Activated T-helper 9 cell treated with anti-CD3 and anti-CD28 coated beads, Interleukin-2, amount 50 U/mL, for 16 hours (primary cell): ENCODE results near the gene ARHGEF16.

Experiments
- DNase-seq: peaks from one replicate; pipeline ENCODE4 v3.0.0-alpha.2; 2020; ENCODE audit warnings: low read depth

ARHGEF16 gene

DNA sequence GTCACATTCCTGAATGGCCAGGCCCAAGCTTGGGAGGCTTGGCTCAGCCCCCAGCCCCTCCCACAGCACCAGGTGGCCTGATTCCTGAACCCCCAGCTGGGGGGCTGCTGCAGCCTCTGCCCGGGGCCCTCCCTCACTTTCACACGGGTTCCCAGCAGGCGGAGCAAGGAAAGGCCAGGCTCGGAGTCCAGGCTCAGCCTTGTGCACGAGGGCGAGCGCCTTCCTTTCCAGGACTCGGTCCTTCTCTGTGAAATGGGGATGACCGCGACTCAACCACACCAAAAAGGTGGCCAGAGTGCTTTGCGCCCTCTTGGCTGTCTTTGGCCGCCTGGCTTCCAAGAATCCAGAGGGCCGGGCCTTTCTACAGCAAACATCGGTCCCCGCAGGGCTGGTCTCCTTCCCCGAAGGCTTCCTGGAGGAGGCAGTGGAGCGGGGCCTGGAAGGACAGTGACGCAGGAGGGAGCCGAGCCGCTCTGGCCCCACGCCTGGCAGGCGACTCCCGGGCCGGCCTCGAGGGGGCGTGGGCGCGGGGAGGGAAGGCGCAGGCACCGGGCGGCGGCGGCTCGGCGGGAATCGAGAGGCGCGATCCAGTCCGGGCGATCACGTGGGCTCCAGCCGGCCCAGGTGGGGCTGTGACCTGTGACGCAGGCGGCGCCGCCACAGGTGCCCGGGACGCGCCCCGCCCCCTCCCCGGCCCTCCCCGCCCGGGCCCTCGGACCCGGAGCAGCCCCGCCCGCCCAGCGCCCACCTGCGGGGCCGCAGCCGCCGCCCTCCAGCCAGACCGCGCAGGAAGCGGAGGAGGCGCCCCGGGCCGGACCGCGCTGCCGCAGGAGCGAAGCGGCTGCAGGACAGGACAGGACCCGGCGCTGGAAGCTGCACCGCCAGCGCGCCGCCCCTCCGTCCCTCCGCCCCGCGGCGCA lies at the start of gene ARHGEF16:
ARHGEF16 (plus strand) TSS at position 775 of the 920 bp plus-strand sequence. CDS start 8,420 bp downstream, outside the sequence.
- no peak for DNase-seq

DNA sequence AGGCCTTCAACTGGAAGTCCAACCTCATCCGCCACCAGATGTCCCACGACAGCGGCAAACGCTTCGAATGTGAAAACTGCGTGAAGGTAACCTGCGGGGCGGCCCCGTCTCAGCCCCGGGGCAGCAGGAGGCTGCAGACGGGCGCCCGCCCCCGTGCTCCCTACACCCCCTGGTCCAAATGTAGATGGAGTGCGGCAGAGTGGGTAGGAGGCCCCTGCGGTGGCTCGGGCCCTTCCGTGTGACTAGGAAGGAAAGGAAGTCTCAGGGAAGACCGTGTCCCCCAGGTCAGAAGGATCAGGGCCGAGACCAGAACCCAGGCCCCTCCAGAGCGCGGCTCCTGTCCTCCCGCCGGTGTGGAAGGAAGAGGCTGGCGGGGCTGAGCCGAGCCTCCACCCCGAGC lies 49.7 kb upstream of the ARHGEF16 start:
- DNase-seq: no peak

DNA sequence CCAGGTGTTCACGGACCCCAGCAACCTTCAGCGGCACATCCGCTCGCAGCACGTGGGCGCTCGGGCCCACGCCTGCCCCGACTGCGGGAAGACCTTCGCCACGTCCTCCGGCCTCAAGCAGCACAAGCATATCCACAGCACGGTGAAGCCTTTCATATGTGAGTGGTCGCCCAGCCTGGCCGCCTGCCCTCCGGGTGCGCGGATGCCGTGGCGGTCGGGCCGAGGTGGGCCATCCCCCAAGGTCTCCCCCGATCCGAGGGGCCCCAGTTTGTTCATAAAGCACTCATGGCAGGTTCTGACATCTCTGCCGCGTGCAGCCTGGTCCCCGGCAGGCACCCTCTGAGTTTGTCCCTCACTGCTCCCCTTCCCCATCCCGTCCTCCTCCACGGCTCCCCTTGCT lies 49.0 kb upstream of the ARHGEF16 start:
- DNase-seq: no peak

DNA sequence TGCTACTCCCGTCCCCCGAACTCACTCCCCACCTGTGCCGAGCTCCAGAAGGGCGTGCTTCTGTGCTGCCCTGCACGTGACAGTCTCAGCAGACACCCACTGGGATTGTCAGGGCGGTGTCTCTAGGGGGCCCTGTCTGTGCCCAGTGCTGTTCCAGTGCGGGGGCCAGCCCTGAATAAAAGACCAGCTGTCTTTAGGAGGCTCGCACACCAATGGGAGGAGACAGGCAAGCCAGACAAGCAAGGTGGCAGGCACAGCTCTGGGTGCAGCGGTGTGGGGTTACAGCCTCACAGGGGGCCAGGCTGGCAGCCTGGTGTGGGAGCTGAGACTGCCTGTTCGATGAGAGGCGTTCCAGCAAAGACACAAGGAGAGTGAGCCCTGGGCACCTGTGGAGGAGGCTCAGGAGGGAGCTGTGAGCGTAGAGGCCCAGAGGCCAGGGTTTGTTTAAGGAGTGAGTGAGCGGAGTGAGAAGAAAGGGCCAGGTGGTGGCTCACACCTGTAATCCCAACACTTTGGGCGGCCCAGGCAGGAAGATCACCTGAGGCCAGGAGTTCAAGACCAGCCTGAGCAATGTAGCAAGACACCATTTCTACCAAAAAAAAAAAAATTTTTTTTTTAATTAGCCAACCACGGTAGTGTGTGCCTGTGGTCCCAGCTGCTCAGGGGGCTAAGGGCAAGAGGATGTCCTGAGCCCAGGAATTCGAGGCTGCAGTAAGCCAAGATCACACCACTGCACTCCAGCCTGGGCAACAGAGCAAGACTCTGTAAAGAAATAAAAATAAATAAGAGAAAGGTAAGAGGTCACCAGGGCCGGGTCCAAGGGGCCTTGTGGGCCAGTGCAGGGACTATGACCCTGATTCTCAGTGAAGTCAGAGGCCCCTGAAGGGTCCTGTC lies 48.2 kb upstream of the ARHGEF16 start:
- DNase-seq: no peak

DNA sequence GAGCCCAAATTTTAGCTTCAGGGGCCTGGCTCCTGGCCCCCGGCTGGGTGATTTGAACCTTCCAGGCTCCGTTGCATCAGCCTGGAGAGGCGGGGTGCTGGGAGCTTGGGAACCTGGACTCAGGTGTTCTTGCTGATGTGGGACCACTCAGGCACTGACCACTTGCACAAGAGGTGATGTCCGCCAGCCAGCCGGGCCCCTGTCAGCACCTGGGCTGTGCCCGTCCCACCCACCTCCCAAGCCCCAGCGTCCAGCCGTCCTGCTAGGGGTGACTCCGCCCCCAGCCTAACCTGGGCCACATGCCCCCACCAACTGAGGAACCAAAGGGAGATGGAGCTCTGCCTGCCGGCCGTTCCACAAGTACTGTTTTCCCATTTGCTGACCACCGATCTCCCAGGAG lies 47.4 kb upstream of the ARHGEF16 start:
- no peak for DNase-seq

DNA sequence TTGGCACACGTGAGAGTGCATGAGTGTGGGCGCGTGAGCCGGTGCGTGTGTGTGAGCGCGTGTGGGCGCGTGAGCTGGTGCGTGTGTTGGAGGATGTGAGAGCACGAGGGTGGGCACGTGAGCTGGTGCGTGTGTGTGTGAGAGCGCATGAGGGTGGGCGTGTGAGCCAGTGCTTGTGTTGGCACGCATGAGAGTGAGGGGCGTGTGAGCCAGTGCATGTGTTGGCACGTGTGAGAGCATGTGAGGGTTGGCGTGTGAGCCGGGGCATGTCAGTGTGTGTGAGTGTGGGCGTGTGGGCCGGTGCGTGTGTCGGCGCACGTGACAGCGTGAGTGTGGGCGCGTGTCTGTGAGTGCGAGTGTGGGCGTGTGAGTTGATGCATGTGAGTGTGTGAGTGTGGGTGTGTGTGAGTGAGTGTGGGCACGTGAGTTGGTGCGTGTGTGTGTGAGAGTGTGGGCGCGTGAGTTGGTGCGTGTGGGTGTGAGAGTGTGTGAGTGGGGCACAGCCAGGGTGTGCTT lies 45.7 kb upstream of the ARHGEF16 start:
- DNase-seq: no peak

DNA sequence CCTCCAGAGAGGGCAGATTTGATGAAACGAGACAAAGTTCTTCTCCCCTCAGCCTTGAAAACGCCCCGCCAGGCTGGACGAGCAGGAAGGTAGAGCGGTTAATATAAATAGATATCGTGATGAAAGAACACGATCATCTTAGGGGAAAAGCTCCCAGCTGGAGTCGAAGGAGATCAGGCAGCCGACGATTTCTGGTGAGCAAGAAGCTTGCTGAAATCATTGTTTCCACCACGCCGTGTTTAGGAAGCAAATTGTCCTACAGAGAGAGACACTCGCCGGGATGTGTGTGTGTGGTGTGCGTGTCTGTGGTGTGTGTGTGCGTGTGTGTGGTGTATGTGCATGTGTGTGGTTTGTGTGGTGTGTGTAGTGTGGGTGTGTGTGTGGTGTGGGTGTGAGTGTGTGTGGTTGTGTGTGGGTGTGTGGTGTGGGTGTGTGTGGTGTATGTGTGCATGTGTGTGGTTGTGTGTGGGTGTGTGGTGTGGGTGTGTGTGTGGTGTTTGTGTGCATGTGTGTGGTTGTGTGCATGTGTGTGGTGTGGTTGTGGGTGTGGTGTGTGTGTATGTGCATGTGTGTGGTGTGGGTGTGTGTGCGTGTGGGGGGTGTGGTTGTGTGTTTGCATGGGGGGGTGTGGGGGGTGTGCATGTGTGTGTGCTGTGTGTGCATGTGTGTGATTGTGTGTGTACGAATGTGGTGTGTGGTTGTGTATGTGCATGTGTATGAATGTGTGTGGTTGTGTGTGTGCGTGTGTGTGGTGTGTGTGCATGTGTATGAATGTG lies 44.9 kb upstream of the ARHGEF16 start:
- DNase-seq: no peak

DNA sequence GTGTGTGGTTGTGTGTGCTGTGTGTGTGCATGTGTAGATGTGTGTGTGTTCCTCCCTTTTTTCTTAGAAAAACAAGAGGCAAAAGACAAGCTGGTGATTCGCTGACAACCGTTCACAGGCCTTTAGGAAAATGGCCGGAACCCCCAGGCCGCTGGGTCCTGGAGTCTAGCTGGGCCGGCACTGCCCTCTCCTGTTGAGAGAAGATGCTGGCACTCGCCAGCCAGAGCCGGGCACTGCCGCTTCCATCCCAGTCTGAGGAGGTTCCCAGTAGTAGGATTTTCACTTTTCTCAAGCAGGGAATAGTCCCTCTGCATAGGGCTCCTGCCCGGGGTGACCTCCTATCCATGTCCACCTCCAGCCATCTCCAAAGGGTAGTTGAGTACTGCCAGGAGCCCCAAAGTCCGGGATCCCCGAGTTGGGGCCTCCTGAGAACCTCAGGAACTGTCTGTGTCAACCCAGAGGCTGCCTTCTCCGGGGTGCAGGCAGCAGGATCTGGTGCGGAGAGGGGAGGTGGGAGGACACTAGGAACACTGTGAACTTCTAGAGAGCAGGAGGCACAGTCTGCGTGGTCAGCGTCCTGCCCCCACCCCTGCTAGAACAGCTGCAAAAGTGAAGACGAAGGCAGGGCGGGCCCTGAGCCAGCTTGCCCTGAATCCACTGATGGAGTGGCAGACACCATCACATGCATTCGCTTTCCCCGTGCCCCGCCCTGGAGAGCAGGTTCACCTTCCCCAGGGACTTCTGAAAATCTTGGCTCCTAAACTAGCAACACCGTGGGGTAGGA lies 44.1 kb upstream of the ARHGEF16 start:
- no peak for DNase-seq

DNA sequence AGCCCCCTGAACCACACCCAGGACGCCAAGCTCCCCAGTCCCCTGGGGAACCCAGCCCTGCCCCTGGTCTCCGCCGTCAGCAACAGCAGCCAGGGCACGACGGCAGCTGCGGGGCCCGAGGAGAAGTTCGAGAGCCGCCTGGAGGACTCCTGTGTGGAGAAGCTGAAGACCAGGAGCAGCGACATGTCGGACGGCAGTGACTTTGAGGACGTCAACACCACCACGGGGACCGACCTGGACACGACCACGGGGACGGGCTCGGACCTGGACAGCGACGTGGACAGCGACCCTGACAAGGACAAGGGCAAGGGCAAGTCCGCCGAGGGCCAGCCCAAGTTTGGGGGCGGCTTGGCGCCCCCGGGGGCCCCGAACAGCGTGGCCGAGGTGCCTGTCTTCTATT lies 42.7 kb upstream of the ARHGEF16 start:
- no peak for DNase-seq

DNA sequence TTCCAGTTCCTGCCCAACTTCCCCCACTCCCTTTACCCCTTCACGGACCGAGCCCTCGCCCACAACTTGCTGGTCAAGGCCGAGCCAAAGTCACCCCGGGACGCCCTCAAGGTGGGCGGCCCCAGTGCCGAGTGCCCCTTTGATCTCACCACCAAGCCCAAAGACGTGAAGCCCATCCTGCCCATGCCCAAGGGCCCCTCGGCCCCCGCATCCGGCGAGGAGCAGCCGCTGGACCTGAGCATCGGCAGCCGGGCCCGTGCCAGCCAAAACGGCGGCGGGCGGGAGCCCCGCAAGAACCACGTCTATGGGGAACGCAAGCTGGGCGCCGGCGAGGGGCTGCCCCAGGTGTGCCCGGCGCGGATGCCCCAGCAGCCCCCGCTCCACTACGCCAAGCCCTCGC lies 42.1 kb upstream of the ARHGEF16 start:
- no peak for DNase-seq

DNA sequence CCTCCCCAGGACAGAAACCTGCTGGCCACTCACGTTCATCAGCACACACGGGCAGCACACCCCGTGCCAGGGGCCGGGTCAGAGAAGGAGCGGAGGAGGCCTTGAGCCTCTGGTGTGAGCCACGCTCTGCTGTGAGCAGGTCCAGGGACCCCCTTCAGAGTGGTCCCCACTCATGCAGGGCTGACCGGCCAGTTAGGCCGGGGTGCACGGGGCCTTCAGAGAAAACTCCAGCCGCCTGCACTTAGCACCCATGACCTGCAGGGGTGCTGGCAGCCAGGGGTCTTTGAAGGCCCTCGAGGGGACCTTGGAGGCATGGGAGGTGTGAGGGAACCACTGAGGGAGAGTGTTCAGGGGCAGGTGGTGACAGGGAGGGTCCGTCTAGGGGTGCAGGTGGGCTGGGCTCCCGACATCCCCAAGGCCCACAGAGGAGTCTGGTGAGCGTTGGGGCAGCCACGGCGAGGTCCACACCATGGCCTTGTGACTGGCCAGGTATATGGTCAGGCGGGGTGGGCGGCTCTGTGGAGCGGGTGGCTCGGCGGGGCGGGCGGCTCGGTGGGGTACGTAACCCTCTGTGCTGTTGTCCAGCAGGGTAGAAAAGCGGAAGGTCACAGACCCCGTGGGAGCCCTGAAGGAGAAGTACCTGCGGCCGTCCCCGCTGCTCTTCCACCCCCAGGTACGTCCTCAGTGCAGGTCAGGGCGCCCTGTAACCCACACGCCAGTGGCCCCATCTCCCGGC lies 40.3 kb upstream of the ARHGEF16 start:
- DNase-seq: no peak

DNA sequence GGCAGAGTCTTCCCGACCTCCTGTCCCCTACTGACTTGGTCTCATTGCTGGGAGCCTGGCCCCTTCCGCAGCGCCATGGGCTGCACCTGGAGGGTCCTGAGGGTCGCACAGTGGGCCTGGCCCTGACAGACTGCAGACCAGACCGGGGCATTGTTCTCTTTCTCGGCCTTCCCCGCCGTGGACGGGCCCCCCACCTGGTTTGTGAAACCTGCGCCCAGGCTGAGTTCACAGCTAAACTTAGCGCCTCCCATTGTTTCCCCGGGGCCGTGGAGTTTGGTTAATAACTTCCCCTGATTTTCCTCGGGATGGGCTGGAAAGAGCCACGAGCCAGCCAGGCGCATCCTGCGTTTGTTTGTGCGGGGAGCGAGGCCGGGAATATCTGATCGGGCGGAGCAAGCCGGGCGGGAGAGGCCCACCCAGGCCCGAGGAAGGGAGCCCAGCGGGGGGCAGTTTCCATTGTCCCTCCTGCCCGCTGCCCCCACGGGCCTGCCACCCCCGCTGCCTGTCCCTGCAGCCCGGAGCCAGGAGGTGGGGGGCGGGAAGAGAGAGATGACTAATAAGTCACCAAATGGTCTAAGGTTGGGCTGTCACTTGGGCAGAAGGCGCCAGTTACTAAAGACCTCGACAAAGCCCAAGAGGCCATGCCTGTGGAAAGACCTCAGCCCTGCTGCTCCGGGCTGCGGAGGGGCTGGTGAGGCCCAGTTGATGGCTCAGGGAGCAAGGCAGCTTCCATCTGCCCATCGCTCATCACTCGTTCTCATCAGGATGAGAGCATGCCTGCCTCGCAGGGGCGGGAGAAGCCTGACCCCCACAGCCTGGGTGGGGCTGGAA lies 39.0 kb upstream of the ARHGEF16 start:
- DNase-seq: no peak

DNA sequence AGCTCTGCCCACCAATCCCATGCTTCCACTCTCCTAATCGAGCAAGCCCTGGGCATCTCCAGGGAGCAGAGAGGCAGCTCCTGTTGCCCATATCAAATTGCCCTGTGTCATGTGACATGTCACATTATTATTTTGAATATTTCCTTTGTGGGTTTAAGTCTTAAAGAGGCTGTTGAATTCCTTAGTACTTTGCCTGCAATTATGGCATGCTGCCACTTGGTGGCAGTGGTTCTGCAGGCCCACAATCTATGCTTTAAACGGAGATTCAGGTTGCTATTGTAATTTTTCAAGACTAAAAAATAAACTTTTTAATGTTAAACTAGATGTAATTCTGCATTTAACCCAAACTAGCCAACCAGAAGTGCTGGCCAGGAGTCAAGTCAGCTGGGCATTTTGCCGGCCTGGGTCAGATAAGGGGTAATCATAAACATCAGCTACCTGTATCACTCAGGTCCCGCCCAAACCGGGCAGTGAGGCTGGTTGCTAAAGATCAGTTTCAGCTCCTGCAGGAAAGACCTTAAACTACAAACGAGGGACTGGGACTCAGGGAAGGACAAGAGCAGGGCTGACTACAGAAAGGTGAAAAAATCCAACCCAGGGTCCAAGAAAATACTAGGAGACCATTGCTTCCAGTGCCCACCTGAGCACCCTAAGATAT lies 37.3 kb upstream of the ARHGEF16 start:
- DNase-seq: no peak

DNA sequence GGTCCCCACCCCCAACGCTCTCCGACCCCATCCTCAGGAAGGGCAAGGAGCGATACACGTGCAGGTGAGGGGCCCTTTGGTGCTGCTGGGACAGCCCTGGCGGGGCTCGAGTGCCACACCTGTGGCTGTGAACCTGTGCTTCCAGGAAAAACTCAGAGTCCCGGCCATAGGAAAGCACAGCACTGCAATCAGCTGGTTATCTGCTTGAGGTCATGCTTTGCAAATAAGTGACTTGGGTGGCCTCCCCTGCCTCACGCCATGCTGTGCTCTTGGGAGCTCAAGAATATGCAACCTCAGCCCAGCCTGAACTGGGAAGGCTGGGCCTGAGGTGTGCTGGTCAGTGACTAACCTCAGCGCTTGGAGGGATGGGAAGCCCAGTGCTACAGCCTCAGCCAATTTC lies 36.5 kb upstream of the ARHGEF16 start:
- DNase-seq: no peak

DNA sequence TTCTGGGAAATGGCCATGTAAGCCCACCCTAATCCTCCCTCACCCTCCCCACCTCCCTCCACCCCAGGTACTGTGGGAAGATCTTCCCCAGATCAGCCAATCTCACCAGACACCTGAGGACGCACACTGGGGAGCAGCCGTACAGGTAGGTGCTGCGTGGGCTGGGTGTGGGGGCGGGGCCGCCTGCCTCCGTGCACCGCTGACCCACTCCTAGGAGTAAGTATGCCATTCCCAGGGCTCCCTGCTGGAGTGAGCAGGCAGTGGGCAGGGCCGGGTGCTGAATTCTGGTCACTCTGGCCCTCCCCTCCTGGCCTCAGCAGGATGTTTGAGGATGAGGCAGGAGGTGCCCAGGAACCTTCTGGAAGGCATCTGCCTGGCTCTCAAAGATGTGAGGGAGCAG lies 35.9 kb upstream of the ARHGEF16 start:
- DNase-seq: no peak

DNA sequence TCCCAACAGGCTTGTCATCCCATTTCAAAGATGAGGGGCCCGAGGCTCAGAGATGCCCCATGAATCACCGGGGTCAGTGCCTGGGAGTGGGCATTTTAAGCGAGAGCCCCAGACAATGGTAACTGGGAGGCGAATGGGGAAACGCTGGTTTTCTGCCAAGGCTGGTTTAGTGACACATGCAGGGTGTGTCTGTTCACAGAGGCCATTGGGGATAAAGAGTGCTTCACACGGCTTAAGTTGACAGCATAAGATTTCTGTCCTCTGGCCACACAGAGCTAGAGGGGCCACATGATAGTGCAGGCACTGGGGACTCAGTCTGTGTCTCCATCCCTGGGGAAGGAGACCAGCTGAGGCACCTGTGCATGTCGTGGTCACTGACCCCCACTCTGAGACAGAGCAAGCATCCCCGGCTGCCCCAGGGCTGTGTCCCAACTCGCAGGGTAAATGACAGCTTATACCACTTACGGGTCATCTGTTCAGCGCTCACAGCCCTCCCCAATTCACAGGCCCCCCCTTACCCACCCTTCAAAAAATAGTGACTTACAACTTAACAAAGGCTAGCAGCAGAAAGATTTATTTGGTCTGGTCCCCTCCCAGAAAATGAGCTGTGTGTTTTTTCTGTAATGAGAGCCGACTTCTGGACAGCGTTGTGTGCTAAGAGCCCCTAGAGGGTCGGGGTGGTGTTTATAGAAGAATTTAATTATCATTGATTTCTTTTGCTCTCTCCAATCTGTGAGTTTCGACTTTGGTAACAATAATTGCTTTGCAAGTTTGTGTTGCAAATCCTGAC lies 34.9 kb upstream of the ARHGEF16 start:
- no peak for DNase-seq

DNA sequence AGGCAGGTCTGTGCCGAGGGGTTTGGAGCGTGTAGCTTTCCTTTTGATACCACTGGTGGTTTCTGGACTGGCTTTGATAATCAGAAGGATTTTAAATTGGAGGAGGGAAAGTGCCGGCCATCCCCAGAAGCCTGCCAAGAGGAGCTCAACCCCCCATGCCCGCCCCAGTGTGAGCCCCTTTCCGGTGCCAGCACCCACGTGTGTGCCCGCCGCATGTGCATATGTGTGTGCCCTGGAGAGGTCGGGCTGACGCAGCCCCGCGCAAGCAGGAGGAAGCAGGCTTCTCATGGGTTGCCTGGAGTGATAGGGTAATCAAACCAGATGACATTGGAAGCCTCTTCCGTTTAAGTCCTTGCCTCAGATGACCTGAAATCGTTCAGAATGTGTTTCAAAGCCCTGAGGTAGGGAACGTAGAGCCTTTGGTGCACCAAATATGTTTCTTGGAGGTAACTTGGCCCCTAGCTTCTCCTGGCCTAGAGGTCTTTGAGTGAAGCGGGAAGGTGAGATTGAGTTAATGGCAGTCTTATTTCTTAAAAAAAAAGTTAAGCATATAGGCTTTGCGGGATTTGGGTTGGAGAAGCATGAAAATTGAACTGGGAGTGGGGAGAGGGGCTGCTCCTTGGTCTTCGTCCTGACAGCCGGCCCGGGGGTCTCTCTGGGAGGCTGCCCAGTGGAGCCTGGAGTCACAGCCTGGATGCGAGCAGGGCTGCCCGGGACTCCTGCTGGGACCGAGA lies 34.1 kb upstream of the ARHGEF16 start:
- DNase-seq: no peak
